Measurements from ENCODE around the gene NTN1.

- no peak for TF ChIP-seq CTCF (conservative IDR thresholded peaks at IDR 0.05; ENCODE audit: low read depth, low read length)
- TF ChIP-seq POLR2A (IDR thresholded peaks at IDR 0.05; ENCODE audit: low read depth, low read length): no peak
- no peak for TF ChIP-seq MAFK (IDR thresholded peaks at IDR 0.05; ENCODE audit: low read depth, low read length)
- no peak for TF ChIP-seq BHLHE40 (IDR thresholded peaks at IDR 0.05; ENCODE audit: low read depth, low read length)
Observed at GRCh38 chr17:9131371-9131770, 110.1 kb downstream of the NTN1 start.
